ENCODE measurements around the gene TEPSIN.

GRCh38 chr17:81230043-81230820 is 8.6 kb downstream of the TEPSIN start:
- TF ChIP-seq, protein P1, sequence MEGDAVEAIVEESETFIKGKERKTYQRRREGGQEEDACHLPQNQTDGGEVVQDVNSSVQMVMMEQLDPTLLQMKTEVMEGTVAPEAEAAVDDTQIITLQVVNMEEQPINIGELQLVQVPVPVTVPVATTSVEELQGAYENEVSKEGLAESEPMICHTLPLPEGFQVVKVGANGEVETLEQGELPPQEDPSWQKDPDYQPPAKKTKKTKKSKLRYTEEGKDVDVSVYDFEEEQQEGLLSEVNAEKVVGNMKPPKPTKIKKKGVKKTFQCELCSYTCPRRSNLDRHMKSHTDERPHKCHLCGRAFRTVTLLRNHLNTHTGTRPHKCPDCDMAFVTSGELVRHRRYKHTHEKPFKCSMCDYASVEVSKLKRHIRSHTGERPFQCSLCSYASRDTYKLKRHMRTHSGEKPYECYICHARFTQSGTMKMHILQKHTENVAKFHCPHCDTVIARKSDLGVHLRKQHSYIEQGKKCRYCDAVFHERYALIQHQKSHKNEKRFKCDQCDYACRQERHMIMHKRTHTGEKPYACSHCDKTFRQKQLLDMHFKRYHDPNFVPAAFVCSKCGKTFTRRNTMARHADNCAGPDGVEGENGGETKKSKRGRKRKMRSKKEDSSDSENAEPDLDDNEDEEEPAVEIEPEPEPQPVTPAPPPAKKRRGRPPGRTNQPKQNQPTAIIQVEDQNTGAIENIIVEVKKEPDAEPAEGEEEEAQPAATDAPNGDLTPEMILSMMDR (IDR thresholded peaks at IDR 0.05; ENCODE audit: insufficient read depth, low read length, poor library complexity, severe bottlenecking), result peak; percentile 27
- no peak for TF ChIP-seq EZH2phosphoT487 (conservative IDR thresholded peaks at IDR 0.05; ENCODE audit: low read length)
